ENCODE data around the gene OR2L3.
"Not testable (repeated sequence)": the region's sequence is repeated elsewhere in the genome, so short reads cannot be mapped to it uniquely, and the experiment has no call there.

Gene OR2L3

GRCh38 chr1:248046536-248046935, at the start of gene OR2L3:
TSS of gene OR2L3 (plus strand) at chr1:248046836. CDS start at chr1:248060682, 13,846 bp downstream.
- no peak for DNase-seq

GRCh38 chr1:247998811-247999210, 47.8 kb upstream of the OR2L3 start:
- no peak for DNase-seq

- no peak for DNase-seq
Observed at GRCh38 chr1:248000169-248000568, 46.5 kb upstream of the OR2L3 start.

GRCh38 chr1:248007778-248008177, 38.9 kb upstream of the OR2L3 start:
- DNase-seq = no peak

GRCh38 chr1:248009681-248010080, 37.0 kb upstream of the OR2L3 start:
- no peak for DNase-seq

- no peak for DNase-seq
Observed at GRCh38 chr1:248013229-248013710, 33.4 kb upstream of the OR2L3 start, which contains the start of gene OR2L5. TSS of gene OR2L5 (plus strand) at chr1:248013660. CDS start at chr1:248021948, 8,288 bp downstream.

GRCh38 chr1:248015803-248016202, 30.8 kb upstream of the OR2L3 start:
- no peak for DNase-seq

- DNase-seq = no peak
Observed at GRCh38 chr1:248029770-248030169, 16.9 kb upstream of the OR2L3 start, which contains the start of gene OR2L2. TSS of gene OR2L2 (plus strand) at chr1:248030070. CDS start at chr1:248038268, 8,198 bp downstream.

- DNase-seq = no peak
Observed at GRCh38 chr1:248045209-248045608, 1.4 kb upstream of the OR2L3 start.

- no peak for DNase-seq
Observed at GRCh38 chr1:248047008-248047407, 372 bp downstream of the OR2L3 start.

- no peak for DNase-seq
Observed at GRCh38 chr1:248054671-248055070, 8.0 kb downstream of the OR2L3 start.

GRCh38 chr1:248055261-248055660, 8.6 kb downstream of the OR2L3 start:
- DNase-seq = no peak

GRCh38 chr1:248065071-248065470, 18.4 kb downstream of the OR2L3 start:
- no peak for DNase-seq

- no peak for DNase-seq
Observed at GRCh38 chr1:248065604-248066003, 19.0 kb downstream of the OR2L3 start.

GRCh38 chr1:248083864-248084263, 37.2 kb downstream of the OR2L3 start:
- DNase-seq = not testable (repeated sequence)

GRCh38 chr1:248094884-248095283, 48.2 kb downstream of the OR2L3 start, which contains the start of gene OR2L13:
TSS of gene OR2L13 (plus strand) at chr1:248095184. CDS start at chr1:248099376, 4,192 bp downstream.
- no peak for DNase-seq

- no peak for DNase-seq
Observed at GRCh38 chr1:248098529-248098928, 51.9 kb downstream of the OR2L3 start.

- no peak for DNase-seq
Observed at GRCh38 chr1:248102847-248103246, 56.2 kb downstream of the OR2L3 start.

GRCh38 chr1:248111157-248111556, 64.5 kb downstream of the OR2L3 start:
- no peak for DNase-seq
